Natural killer cell (primary cell): Measurements from ENCODE around the gene CFP. TPM values are rescaled to one million over a fixed set of nuclear protein-coding genes. Genes with fewer than 3 reads are reported as not detected.

Experiments used
- ATAC-seq, 3 donors: fragments of 150-1000 bp in 2 of 3; fragments of 200-7000 bp in 1 of 3; cut with Tn5 transposase; 1 replicate in 1 of 3; 2 replicates in 2 of 3; pipeline ENCODE4 v1.10.0; 2021; ENCODE audit warnings: mild to moderate bottlenecking in 2 of 3, moderate library complexity in 2 of 3
- DNase-seq, 2 donors: peaks; one replicate each; pipeline versions ENCODE4 v3.0.0 to v3.0.0-alpha.2; 2013 to 2021; ENCODE audit warnings: mixed read lengths in 1 of 2
- H3K27ac ChIP-seq: one replicate; pipeline ENCODE4 v1.5.1; 2013; ENCODE audit warnings: mild to moderate bottlenecking, low read length
- H3K27me3 ChIP-seq: one replicate; pipeline ENCODE4 v1.6.1; 2013; ENCODE audit warnings: low read length; ENCODE audit not compliant: control insufficient read depth, insufficient read depth
- H3K36me3 ChIP-seq: one replicate; pipeline ENCODE4 v1.6.1; 2013; ENCODE audit warnings: low read length; ENCODE audit not compliant: control insufficient read depth, insufficient read depth
- H3K4me1 ChIP-seq: one replicate; pipeline ENCODE4 v1.6.1; 2013; ENCODE audit warnings: low read length; ENCODE audit not compliant: control insufficient read depth, insufficient read depth
- H3K4me3 ChIP-seq: one replicate; pipeline ENCODE4 v1.5.1; 2013; ENCODE audit warnings: low read length
- H3K9me3 ChIP-seq: one replicate; pipeline ENCODE4 v1.6.1; 2013; ENCODE audit warnings: low read length; ENCODE audit not compliant: control insufficient read depth, insufficient read depth
- H3K27ac Mint-ChIP-seq, 2 donors: one replicate each; pipeline ENCODE4 v1.8.0; 2022; ENCODE audit warnings: mild to moderate bottlenecking in 2 of 2, mixed read lengths in 2 of 2, moderate library complexity in 1 of 2
- H3K27me3 Mint-ChIP-seq, 2 donors: one replicate each; pipeline ENCODE4 v1.8.0; 2022; ENCODE audit warnings: low read depth in 2 of 2, mixed read lengths in 2 of 2
- H3K36me3 Mint-ChIP-seq: one replicate; pipeline ENCODE4 v1.8.0; 2022; ENCODE audit warnings: mixed read lengths
- H3K4me1 Mint-ChIP-seq, 2 donors: one replicate each; pipeline ENCODE4 v1.8.0; 2022; ENCODE audit warnings: mixed read lengths in 2 of 2
- H3K4me3 Mint-ChIP-seq: one replicate; pipeline ENCODE4 v1.8.0; 2022; ENCODE audit warnings: mild to moderate bottlenecking, moderate library complexity, mixed read lengths
- H3K9me3 Mint-ChIP-seq, 2 donors: one replicate each; pipeline ENCODE4 v1.8.0; 2022; ENCODE audit warnings: mixed read lengths in 2 of 2
- WGBS: methylation state at CpG from one replicate; pipeline ENCODE4 v1.1.7; 2013; ENCODE audit warnings: missing lambda C conversion rate; ENCODE audit not compliant: insufficient coverage; 5-methylcytosine and 5-hydroxymethylcytosine counted together
- intact Hi-C: fragments of 100-400 bp; cut with micrococcal nuclease; formaldehyde crosslinking; loops from one replicate; pipeline ENCODE4 v1.14.2; 2022
- total RNA-seq, 4 donors: library from RNA; stranded (reverse); fragments of 120-200 nt in 1 of 4; gene quantifications; one replicate each; pipeline versions ENCODE4 v1.2.3 to v1.2.4, GENCODE V29; 2013 to 2022
- TF ChIP-seq, protein P1 (sequence below): fragments of 200-600 bp; IDR thresholded peaks from one replicate; pipeline ENCODE4 v1.8.0; 2022; ENCODE audit warnings: antibody characterized with exemption

The CFP gene
- total RNA-seq, 3 donors from 2014 or later (not counting 1 experiment from before 2014, with no cell fraction given): 9.0 to 21.1 (median 19.3) TPM

DNA sequence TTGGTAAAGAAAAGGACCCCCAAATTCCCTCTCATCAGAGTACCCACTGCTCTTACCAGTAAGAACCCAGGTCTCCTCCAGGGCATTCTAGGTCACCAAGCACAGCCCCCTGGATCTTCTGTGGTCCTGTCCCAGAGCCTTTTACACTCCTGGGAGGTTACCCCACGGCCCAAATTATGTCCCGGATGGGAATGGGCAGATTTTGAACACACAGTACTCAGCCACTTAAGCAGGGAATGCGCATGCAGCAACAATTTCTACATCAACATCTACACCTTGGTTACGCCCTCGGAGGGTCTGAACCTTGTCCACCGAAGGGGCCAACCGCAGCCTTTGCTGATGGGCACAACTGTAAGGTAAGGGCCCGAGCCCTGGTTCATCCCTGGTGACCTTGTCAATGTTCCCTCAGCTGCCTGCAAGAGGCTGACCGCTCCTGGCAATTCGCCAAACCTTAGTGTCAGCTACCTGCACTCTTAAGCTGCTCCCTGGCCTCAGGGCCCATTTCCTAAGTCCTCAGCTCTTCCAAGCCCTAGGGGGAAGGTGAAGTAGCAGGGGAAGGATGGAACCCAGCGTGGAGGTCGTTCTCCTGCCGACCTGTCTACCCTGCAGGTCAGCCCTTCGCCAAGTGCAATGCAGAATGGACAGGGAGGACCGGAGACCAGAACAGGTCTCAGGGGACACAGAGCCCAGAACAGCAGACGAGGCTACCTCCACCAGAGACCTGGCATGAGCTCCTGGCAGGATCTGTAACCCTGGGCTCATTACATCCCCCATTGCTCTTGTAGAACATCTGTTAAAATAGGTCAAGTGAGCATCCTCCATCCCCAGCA is 41.6 kb downstream of the CFP start:
- Histone ChIP-seq H3K4me3 (no peak overlapping the region), H3K27ac (no peak overlapping the region), H3K9me3 (no peaks in the 10 kb centered on the region), H3K27me3 (no peaks in the 10 kb centered on the region), H3K4me1 (peaks cover 8% of the 10 kb centered on the region), H3K36me3 (no peaks in the 10 kb centered on the region)
- TF ChIP-seq, protein P1, sequence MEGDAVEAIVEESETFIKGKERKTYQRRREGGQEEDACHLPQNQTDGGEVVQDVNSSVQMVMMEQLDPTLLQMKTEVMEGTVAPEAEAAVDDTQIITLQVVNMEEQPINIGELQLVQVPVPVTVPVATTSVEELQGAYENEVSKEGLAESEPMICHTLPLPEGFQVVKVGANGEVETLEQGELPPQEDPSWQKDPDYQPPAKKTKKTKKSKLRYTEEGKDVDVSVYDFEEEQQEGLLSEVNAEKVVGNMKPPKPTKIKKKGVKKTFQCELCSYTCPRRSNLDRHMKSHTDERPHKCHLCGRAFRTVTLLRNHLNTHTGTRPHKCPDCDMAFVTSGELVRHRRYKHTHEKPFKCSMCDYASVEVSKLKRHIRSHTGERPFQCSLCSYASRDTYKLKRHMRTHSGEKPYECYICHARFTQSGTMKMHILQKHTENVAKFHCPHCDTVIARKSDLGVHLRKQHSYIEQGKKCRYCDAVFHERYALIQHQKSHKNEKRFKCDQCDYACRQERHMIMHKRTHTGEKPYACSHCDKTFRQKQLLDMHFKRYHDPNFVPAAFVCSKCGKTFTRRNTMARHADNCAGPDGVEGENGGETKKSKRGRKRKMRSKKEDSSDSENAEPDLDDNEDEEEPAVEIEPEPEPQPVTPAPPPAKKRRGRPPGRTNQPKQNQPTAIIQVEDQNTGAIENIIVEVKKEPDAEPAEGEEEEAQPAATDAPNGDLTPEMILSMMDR: no peak
- H3K27me3 Mint-ChIP-seq: no peaks in the 10 kb centered on the region
- WGBS: 94% methylated on average over 14 of the region's 16 CpGs
- no peak overlapping the region for H3K27ac Mint-ChIP-seq
- H3K4me1 Mint-ChIP-seq: peaks cover 8 to 18% of the 10 kb centered on the region in 2 donors
- no peak for DNase-seq
- intact Hi-C loops: no loop called here
- H3K36me3 Mint-ChIP-seq: no peaks in the 10 kb centered on the region
- H3K9me3 Mint-ChIP-seq: no peaks in the 10 kb centered on the region
- ATAC-seq: no peak
- H3K4me3 Mint-ChIP-seq: no peak overlapping the region

DNA sequence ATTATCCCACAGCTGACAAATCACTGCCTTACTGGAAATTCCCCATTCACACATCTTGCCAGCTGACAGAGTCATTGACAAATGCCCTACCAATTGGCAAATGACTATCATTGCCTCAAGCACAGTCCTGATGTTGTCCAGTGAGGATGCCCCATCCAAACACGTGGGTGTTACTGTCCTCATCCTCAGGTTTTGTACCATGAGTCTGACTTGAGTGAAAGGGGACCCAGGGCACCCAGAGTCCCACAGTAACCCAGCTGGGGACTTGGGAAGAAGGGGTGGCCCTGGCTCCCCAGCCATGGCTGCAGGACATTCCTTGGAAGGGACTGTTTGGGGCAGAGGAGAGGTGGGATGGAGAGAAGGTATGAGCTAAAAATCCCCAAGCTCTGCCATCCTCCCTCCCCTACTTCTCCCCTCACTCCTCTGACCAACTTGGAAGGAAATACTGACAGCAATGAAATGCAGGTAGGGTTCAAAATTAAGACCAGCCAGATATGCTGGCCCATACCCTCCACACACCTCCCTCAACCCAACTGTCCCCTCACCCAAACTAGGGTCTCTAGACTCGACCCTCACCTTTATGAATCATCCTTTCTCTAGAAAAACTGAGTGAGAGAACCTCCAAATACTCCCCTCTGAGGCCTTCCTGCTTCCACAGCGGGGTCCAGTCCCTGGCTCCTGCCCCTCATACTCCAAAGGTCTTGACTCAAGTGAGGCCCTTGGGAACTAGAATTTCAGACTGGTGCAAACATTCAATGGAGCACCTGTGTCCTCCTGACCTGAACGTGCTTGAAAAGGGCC is 42.4 kb downstream of the CFP start:
- no peaks in the 10 kb centered on the region for H3K9me3 Mint-ChIP-seq
- peaks cover 10 to 27% of the 10 kb centered on the region in 2 donors for H3K4me1 Mint-ChIP-seq

DNA sequence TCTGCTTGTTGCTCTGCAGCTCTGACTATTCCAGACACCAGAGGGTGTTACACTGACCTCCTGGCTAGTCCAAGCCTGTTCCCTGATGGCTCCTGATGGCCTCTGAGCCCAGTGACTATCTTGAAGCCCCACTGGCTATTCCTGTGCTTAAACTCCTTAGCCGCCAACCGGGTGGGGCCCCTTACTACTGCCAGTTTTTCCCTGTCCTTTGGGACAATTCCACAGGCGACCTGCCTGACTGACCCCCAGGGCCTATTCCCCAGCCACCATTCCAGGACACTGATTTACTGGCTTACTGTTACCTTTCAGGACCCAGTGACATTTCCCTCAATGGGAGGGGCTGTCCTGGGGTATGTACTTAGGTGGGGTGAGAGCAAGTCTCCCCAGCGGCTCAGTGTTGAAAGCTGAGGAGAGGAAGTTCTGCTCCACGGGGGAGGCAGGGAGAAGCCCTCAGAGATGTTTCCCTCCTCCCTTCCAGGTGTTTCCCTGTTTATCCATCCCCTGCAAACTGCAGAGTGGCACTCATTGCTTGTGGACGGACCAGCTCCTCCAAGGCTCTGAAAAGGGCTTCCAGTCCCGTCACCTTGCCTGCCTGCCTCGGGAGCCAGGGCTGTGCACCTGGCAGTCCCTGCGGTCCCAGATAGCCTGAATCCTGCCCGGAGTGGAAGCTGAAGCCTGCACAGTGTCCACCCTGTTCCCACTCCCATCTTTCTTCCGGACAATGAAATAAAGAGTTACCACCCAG is 43.5 kb downstream of the CFP start:
- Histone ChIP-seq H3K27ac (no peak overlapping the region), H3K4me3 (no peak overlapping the region), H3K36me3 (no peaks in the 10 kb centered on the region), H3K27me3 (no peaks in the 10 kb centered on the region), H3K4me1 (peaks cover 27% of the 10 kb centered on the region), H3K9me3 (no peaks in the 10 kb centered on the region)
- 96% methylated on average over 9 of the region's 11 CpGs for WGBS
- no peak overlapping the region for H3K27ac Mint-ChIP-seq
- H3K36me3 Mint-ChIP-seq: no peaks in the 10 kb centered on the region
- H3K9me3 Mint-ChIP-seq: no peaks in the 10 kb centered on the region
- ATAC-seq (no peak), DNase-seq (no peak)
- H3K4me3 Mint-ChIP-seq: no peak overlapping the region
- TF ChIP-seq, protein P1: no peak
- peaks cover 20 to 38% of the 10 kb centered on the region in 2 donors for H3K4me1 Mint-ChIP-seq
- no peaks in the 10 kb centered on the region for H3K27me3 Mint-ChIP-seq
- intact Hi-C loops: no loop called here

More for the DNA sequence above, 42.4 kb downstream of the CFP start:
- H3K27ac Mint-ChIP-seq: no peak overlapping the region
- no peak for ATAC-seq
- H3K27ac ChIP-seq: no peak overlapping the region
- no peaks in the 10 kb centered on the region for H3K36me3 ChIP-seq
- H3K27me3 Mint-ChIP-seq: no peaks in the 10 kb centered on the region
- no peaks in the 10 kb centered on the region for H3K9me3 ChIP-seq
- H3K4me1 ChIP-seq: peaks cover 17% of the 10 kb centered on the region
- intact Hi-C loops: no loop called here
- H3K4me3 Mint-ChIP-seq: no peak overlapping the region
- DNase-seq: no peak
- 65% methylated on average over 4 of the region's 4 CpGs for WGBS
- H3K27me3 ChIP-seq: no peaks in the 10 kb centered on the region
- no peak overlapping the region for H3K4me3 ChIP-seq
- H3K36me3 Mint-ChIP-seq: no peaks in the 10 kb centered on the region
- TF ChIP-seq, protein P1: no peak
